KBM-7 (cell line): Measurements from ENCODE around the gene DUSP14.
A peak's percentile ranks its signal among the peaks of the same experiment; 100 is the strongest.

ENCODE experiments used
- DNase-seq: peaks from one replicate; pipeline ENCODE4 v3.0.0-alpha.2; 2015
- in situ Hi-C: fragments of 300-500 bp; cut with MboI; formaldehyde crosslinking; loops from 2 replicates; pipeline ENCODE4 v1.14.3; 2020; ENCODE audit warnings: low sequenced_read_pairs, low pct_unique_long_range_greater_than_20kb, mixed read lengths

DUSP14 gene

GRCh38 chr17:37481001-37481665, 8.6 kb upstream of the DUSP14 start:
- DNase-seq, result no peak
- in situ Hi-C loops, result no loop called here

- in situ Hi-C loops, result no loop called here
- DNase-seq, result peak; percentile 16
Measured at GRCh38 chr17:37483311-37484039, 6.2 kb upstream of the DUSP14 start.

- DNase-seq, result no peak
- in situ Hi-C loops, result no loop called here
Measured at GRCh38 chr17:37485938-37486570, 3.6 kb upstream of the DUSP14 start.

- DNase-seq, result peak; percentile 81
- in situ Hi-C loops, result no loop called here
Measured at GRCh38 chr17:37488009-37488604, 1.6 kb upstream of the DUSP14 start.

GRCh38 chr17:37488607-37489196, 989 bp upstream of the DUSP14 start:
- in situ Hi-C loops, result no loop called here
- peak; percentile 64 for DNase-seq

GRCh38 chr17:37490022-37490587, 414 bp downstream of the DUSP14 start:
- peak; percentile 61 for DNase-seq
- in situ Hi-C loops, result no loop called here

GRCh38 chr17:37490638-37491614, 1.2 kb downstream of the DUSP14 start:
- DNase-seq, result peak; percentile 88
- in situ Hi-C loops, result no loop called here

- in situ Hi-C loops, result no loop called here
- peak; percentile 38 for DNase-seq
Measured at GRCh38 chr17:37492167-37492566, 2.5 kb downstream of the DUSP14 start.

GRCh38 chr17:37493249-37494027, 3.7 kb downstream of the DUSP14 start:
- DNase-seq, result no peak
- in situ Hi-C loops, result no loop called here

- in situ Hi-C loops, result no loop called here
Measured at GRCh38 chr17:37494401-37494831, 4.7 kb downstream of the DUSP14 start.

GRCh38 chr17:37494971-37495370, 5.3 kb downstream of the DUSP14 start:
- no peak for DNase-seq
- in situ Hi-C loops, result no loop called here

More at GRCh38 chr17:37494401-37494831, 4.7 kb downstream of the DUSP14 start:
- no peak for DNase-seq

GRCh38 chr17:37500378-37500777, 10.7 kb downstream of the DUSP14 start:
- no peak for DNase-seq
- in situ Hi-C loops, result no loop called here

- DNase-seq, result no peak
- in situ Hi-C loops, result no loop called here
Measured at GRCh38 chr17:37502009-37502936, 12.6 kb downstream of the DUSP14 start.

GRCh38 chr17:37503148-37503547, 13.5 kb downstream of the DUSP14 start:
- DNase-seq, result no peak
- in situ Hi-C loops, result no loop called here

GRCh38 chr17:37505333-37505732, 15.6 kb downstream of the DUSP14 start:
- in situ Hi-C loops, result no loop called here
- DNase-seq, result no peak

- in situ Hi-C loops, result no loop called here
- DNase-seq, result peak; percentile 58
Measured at GRCh38 chr17:37506678-37507077, 17.0 kb downstream of the DUSP14 start.
